ENCODE results near the gene COLEC12.

DNA sequence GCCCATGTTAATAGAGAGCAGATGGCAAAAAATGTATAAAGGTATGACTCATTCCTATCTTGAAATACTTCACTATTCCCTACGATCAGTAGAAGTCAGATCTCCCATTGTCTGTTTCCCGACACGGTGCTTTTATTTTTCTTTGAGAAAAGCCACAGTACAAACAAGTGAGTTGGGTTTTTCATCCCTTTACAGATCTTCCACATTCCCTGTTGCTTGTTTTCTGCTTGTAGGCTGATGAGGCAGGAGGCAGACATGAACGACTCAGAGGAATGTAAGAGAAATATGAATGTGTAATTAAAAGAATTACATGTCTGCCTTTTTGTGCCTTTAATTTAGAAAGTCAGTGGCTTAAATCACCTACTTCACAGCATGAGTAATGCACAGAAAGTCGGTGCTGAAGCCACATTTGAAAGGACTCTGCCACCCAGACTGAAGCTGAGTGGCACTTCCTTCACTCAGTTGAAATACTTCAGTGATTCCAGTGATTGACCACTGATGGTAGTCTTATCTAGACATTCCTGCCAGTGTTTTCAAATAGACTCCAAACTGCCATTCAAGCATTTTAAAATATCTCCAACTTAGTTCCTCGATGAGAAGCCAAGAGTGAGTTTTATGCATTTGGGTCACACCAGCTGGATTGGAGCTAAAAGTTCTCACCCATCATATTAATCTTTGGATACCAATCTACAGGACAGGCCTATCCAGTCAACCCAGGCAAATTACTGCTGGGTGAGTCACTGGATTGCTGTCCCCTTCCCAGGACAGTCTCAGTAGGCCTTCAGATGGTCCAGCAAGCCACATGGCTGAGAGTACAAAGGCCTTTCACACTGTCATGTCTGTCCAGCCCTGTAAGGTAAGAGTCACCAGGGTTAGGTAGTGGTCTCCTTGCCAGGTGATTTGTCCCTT lies 79.0 kb downstream of the COLEC12 start:
- TF ChIP-seq, protein P1, sequence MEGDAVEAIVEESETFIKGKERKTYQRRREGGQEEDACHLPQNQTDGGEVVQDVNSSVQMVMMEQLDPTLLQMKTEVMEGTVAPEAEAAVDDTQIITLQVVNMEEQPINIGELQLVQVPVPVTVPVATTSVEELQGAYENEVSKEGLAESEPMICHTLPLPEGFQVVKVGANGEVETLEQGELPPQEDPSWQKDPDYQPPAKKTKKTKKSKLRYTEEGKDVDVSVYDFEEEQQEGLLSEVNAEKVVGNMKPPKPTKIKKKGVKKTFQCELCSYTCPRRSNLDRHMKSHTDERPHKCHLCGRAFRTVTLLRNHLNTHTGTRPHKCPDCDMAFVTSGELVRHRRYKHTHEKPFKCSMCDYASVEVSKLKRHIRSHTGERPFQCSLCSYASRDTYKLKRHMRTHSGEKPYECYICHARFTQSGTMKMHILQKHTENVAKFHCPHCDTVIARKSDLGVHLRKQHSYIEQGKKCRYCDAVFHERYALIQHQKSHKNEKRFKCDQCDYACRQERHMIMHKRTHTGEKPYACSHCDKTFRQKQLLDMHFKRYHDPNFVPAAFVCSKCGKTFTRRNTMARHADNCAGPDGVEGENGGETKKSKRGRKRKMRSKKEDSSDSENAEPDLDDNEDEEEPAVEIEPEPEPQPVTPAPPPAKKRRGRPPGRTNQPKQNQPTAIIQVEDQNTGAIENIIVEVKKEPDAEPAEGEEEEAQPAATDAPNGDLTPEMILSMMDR (IDR thresholded peaks at IDR 0.05), result no peak
- TF ChIP-seq POLR2A (IDR thresholded peaks at IDR 0.05), result no peak
